ENCODE data around the gene PER1. TPM values are rescaled to one million over a fixed set of nuclear protein-coding genes. Genes with fewer than 3 reads are reported as not detected.

The PER1 gene
- total and polyA plus RNA-seq, 9 of the 15 experiments (the other 6 are each of a cell fraction or from before 2014, with no cell fraction given), result 0.13 to 26.0 (median 3.4) TPM

DNA sequence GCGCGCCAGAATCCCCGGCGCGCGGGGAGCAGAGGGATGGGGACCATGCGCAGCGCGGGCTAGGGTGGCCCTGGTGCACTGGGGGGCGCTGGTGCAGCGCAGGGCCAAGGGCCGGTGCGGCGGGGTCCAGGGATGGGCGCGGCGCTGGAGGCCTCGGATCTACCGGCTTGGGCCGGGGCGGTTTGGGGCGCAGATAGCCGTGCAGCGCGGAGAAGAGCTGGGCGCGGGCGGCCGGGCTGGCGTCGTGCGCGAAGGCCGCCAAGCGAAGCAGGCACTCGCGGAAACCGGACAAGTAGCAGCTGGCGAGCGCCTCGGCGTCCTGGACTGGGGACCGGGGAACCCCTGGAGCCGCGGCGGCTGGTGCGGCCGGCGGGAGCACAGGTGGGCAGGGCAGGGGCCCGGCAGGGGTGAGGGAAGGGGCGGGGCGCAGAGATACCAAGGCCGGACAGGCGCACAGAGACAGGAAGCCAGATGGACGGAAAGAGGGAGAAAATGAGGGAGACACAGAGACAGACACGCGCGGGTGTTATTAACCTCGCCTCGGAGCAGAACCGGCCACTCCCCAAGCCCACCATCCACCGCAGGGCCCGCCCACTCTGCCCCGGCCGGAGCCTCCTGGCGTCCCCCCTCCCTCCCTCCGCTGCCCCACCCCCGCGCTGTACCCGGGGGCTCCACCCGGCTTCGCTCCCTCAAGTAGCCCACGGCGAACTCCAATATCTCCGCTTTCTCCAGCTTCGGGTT lies 30.4 kb downstream of the PER1 start (continued):
- TF ChIP-seq, protein P1, sequence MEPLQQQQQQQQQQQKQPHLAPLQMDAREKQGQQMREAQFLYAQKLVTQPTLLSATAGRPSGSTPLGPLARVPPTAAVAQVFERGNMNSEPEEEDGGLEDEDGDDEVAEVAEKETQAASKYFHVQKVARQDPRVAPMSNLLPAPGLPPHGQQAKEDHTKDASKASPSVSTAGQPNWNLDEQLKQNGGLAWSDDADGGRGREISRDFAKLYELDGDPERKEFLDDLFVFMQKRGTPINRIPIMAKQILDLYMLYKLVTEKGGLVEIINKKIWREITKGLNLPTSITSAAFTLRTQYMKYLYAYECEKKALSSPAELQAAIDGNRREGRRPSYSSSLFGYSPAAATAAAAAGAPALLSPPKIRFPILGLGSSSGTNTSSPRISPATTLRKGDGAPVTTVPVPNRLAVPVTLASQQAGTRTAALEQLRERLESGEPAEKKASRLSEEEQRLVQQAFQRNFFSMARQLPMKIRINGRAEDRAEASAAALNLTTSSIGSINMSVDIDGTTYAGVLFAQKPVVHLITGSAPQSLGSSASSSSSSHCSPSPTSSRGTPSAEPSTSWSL (CRISPR knock-in tag; IDR thresholded peaks at IDR 0.05; ENCODE audit: borderline replicate concordance), result no peak
- TF ChIP-seq MIER1 (IDR thresholded peaks at IDR 0.05; ENCODE audit: low read depth) (no peak), CTBP1 (IDR thresholded peaks at IDR 0.05; ENCODE audit: borderline replicate concordance) (peak; percentile 96), EHMT2 (IDR thresholded peaks at IDR 0.05) (no peak), TOE1 (IDR thresholded peaks at IDR 0.05; ENCODE audit: borderline replicate concordance) (no peak), TOE1 (CRISPR knock-in tag; IDR thresholded peaks at IDR 0.05; ENCODE audit: borderline replicate concordance, low read depth) (no peak), RBBP5 (IDR thresholded peaks at IDR 0.05; ENCODE audit: borderline replicate concordance, insufficient read depth, low read length, poor library complexity, severe bottlenecking) (no peak), RHOXF2B (CRISPR knock-in tag; conservative IDR thresholded peaks at IDR 0.05) (no peak)
- TF ChIP-seq, protein P2, sequence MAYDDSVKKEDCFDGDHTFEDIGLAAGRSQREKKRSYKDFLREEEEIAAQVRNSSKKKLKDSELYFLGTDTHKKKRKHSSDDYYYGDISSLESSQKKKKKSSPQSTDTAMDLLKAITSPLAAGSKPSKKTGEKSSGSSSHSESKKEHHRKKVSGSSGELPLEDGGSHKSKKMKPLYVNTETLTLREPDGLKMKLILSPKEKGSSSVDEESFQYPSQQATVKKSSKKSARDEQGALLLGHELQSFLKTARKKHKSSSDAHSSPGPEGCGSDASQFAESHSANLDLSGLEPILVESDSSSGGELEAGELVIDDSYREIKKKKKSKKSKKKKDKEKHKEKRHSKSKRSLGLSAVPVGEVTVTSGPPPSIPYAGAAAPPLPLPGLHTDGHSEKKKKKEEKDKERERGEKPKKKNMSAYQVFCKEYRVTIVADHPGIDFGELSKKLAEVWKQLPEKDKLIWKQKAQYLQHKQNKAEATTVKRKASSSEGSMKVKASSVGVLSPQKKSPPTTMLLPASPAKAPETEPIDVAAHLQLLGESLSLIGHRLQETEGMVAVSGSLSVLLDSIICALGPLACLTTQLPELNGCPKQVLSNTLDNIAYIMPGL (CRISPR knock-in tag; IDR thresholded peaks at IDR 0.05), result 0 out of 2 replicates have a peak, but pooled peaks have one; percentile 66
- TF ChIP-seq, protein P3, sequence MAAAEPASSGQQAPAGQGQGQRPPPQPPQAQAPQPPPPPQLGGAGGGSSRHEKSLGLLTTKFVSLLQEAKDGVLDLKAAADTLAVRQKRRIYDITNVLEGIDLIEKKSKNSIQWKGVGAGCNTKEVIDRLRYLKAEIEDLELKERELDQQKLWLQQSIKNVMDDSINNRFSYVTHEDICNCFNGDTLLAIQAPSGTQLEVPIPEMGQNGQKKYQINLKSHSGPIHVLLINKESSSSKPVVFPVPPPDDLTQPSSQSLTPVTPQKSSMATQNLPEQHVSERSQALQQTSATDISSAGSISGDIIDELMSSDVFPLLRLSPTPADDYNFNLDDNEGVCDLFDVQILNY (CRISPR knock-in tag; IDR thresholded peaks at IDR 0.05), result no peak
- TF ChIP-seq, protein P4, sequence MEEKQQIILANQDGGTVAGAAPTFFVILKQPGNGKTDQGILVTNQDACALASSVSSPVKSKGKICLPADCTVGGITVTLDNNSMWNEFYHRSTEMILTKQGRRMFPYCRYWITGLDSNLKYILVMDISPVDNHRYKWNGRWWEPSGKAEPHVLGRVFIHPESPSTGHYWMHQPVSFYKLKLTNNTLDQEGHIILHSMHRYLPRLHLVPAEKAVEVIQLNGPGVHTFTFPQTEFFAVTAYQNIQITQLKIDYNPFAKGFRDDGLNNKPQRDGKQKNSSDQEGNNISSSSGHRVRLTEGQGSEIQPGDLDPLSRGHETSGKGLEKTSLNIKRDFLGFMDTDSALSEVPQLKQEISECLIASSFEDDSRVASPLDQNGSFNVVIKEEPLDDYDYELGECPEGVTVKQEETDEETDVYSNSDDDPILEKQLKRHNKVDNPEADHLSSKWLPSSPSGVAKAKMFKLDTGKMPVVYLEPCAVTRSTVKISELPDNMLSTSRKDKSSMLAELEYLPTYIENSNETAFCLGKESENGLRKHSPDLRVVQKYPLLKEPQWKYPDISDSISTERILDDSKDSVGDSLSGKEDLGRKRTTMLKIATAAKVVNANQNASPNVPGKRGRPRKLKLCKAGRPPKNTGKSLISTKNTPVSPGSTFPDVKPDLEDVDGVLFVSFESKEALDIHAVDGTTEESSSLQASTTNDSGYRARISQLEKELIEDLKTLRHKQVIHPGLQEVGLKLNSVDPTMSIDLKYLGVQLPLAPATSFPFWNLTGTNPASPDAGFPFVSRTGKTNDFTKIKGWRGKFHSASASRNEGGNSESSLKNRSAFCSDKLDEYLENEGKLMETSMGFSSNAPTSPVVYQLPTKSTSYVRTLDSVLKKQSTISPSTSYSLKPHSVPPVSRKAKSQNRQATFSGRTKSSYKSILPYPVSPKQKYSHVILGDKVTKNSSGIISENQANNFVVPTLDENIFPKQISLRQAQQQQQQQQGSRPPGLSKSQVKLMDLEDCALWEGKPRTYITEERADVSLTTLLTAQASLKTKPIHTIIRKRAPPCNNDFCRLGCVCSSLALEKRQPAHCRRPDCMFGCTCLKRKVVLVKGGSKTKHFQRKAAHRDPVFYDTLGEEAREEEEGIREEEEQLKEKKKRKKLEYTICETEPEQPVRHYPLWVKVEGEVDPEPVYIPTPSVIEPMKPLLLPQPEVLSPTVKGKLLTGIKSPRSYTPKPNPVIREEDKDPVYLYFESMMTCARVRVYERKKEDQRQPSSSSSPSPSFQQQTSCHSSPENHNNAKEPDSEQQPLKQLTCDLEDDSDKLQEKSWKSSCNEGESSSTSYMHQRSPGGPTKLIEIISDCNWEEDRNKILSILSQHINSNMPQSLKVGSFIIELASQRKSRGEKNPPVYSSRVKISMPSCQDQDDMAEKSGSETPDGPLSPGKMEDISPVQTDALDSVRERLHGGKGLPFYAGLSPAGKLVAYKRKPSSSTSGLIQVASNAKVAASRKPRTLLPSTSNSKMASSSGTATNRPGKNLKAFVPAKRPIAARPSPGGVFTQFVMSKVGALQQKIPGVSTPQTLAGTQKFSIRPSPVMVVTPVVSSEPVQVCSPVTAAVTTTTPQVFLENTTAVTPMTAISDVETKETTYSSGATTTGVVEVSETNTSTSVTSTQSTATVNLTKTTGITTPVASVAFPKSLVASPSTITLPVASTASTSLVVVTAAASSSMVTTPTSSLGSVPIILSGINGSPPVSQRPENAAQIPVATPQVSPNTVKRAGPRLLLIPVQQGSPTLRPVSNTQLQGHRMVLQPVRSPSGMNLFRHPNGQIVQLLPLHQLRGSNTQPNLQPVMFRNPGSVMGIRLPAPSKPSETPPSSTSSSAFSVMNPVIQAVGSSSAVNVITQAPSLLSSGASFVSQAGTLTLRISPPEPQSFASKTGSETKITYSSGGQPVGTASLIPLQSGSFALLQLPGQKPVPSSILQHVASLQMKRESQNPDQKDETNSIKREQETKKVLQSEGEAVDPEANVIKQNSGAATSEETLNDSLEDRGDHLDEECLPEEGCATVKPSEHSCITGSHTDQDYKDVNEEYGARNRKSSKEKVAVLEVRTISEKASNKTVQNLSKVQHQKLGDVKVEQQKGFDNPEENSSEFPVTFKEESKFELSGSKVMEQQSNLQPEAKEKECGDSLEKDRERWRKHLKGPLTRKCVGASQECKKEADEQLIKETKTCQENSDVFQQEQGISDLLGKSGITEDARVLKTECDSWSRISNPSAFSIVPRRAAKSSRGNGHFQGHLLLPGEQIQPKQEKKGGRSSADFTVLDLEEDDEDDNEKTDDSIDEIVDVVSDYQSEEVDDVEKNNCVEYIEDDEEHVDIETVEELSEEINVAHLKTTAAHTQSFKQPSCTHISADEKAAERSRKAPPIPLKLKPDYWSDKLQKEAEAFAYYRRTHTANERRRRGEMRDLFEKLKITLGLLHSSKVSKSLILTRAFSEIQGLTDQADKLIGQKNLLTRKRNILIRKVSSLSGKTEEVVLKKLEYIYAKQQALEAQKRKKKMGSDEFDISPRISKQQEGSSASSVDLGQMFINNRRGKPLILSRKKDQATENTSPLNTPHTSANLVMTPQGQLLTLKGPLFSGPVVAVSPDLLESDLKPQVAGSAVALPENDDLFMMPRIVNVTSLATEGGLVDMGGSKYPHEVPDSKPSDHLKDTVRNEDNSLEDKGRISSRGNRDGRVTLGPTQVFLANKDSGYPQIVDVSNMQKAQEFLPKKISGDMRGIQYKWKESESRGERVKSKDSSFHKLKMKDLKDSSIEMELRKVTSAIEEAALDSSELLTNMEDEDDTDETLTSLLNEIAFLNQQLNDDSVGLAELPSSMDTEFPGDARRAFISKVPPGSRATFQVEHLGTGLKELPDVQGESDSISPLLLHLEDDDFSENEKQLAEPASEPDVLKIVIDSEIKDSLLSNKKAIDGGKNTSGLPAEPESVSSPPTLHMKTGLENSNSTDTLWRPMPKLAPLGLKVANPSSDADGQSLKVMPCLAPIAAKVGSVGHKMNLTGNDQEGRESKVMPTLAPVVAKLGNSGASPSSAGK (IDR thresholded peaks at IDR 0.05), result peak; percentile 19; the same call in 1 of the 2 replicates

All from K562 (cell line).